Panc1 (cell line): Measurements from ENCODE around the gene SLC15A1.

Source experiments
- CTCF ChIP-seq: fragments of 450-650 bp; IDR thresholded peaks from 2 replicates; pipeline ENCODE4 v1.5.1; 2017; ENCODE audit warnings: mild to moderate bottlenecking
- POLR2AphosphoS5 ChIP-seq: IDR thresholded peaks from 2 replicates; pipeline ENCODE4 v1.6.1; 2012; ENCODE audit warnings: mild to moderate bottlenecking, low read depth, low read length, moderate library complexity
- SIN3A ChIP-seq: IDR thresholded peaks from 2 replicates; pipeline ENCODE4 v1.6.1; 2012; ENCODE audit warnings: low read depth, mild to moderate bottlenecking, low read length, moderate library complexity, borderline replicate concordance; ENCODE audit not compliant: insufficient read depth
- TCF7L2 ChIP-seq: IDR thresholded peaks from 2 replicates; pipeline ENCODE4 v1.6.1; 2011; ENCODE audit warnings: mild to moderate bottlenecking, low read depth, low read length, inconsistent platforms

GRCh38 chr13:98783856-98784478 lies 31.5 kb upstream of the SLC15A1 start:
- TF ChIP-seq CTCF (no peak), POLR2AphosphoS5 (no peak), SIN3A (no peak), TCF7L2 (no peak)
